Measurements from ENCODE around the gene AFAP1. TPM values are rescaled to one million over a fixed set of nuclear protein-coding genes. Genes with fewer than 3 reads are reported as not detected.

The AFAP1 gene
- total RNA-seq, 1 experiment from 2014 or later: 42.1 TPM

DNA sequence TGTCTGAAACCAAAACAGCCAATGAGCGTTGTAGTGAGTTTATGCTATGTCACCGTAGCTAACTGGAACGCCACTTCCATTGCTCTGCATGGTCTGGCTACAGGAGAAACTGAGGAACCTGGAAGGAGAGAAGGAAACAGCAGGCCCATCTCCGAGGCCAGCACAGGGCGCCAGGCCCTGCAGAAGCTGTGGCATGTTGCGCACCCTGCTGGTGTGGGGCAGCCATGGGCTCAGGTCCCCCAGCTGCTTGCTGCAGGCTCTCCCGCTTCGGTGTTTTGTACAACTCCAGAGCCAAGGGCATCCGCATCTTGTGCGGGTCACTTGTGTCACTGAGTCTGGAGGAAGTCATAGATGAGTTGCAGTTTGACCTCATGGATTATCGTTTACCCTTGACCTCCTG is 89.2 kb downstream of the AFAP1 start:
- Histone ChIP-seq H3K9me3 (ENCODE audit: low read length) (no peaks in the 10 kb centered on the region), H3K27me3 (ENCODE audit: low read length) (no peaks in the 10 kb centered on the region), H3K9me2 (replicated peaks; ENCODE audit: low read length) (no peaks in the 10 kb centered on the region), H3F3A (ENCODE audit: low read length, unreplicated experiment) (peaks cover 2% of the 10 kb centered on the region), H3K9ac (ENCODE audit: low read length) (no peak overlapping the region), H3K36me3 (ENCODE audit: low read depth, low read length) (peaks cover 33% of the 10 kb centered on the region), H4K20me1 (ENCODE audit: low read length) (no peaks in the 10 kb centered on the region), H3K27ac (ENCODE audit: low read length) (no peak overlapping the region), H3K4me1 (ENCODE audit: insufficient read depth, low read length) (peaks cover 6% of the 10 kb centered on the region; the same call in 1 of the 2 replicates), H2AFZ (ENCODE audit: low read length) (no peak overlapping the region), H3K4me2 (ENCODE audit: low read length) (no peak overlapping the region), H3K79me2 (ENCODE audit: low read length) (peaks cover 89% of the 10 kb centered on the region), H3K4me3 (ENCODE audit: low read length) (no peak overlapping the region)
- TF ChIP-seq, protein P1, sequence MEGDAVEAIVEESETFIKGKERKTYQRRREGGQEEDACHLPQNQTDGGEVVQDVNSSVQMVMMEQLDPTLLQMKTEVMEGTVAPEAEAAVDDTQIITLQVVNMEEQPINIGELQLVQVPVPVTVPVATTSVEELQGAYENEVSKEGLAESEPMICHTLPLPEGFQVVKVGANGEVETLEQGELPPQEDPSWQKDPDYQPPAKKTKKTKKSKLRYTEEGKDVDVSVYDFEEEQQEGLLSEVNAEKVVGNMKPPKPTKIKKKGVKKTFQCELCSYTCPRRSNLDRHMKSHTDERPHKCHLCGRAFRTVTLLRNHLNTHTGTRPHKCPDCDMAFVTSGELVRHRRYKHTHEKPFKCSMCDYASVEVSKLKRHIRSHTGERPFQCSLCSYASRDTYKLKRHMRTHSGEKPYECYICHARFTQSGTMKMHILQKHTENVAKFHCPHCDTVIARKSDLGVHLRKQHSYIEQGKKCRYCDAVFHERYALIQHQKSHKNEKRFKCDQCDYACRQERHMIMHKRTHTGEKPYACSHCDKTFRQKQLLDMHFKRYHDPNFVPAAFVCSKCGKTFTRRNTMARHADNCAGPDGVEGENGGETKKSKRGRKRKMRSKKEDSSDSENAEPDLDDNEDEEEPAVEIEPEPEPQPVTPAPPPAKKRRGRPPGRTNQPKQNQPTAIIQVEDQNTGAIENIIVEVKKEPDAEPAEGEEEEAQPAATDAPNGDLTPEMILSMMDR (conservative IDR thresholded peaks at IDR 0.05; ENCODE audit: low read depth, low read length): peak; percentile 26; the same call in 1 of the 2 replicates
- no peak for TF ChIP-seq EZH2phosphoT487 (IDR thresholded peaks at IDR 0.05; ENCODE audit: borderline replicate concordance, low read length)
- TF ChIP-seq EZH2 (IDR thresholded peaks at IDR 0.05; ENCODE audit: low read length, unreplicated experiment): no peak
- intact Hi-C loops (cut with micrococcal nuclease): no loop called here
- BruUV-seq (replicated peaks): no TSS peak
- ChIA-PET CTCF (interaction anchor here (0.5 kb wide), 1 partner anchor 48 kb away, joined by 3 read pairs; no protein-coding TSS in a partner anchor), POLR2A (ENCODE audit: unreplicated experiment) (no interaction called here)
- DNase-seq: no peak
- no peak for ATAC-seq

GRCh38 chr4:7847206-7847605 is 92.5 kb downstream of the AFAP1 start:
- H3F3A ChIP-seq (ENCODE audit: low read length, unreplicated experiment): peaks cover 26% of the 10 kb centered on the region
- peaks cover 34% of the 10 kb centered on the region for H3K4me1 ChIP-seq (ENCODE audit: insufficient read depth, low read length)
- H3K4me2 ChIP-seq (ENCODE audit: low read length): no peak overlapping the region
- DNase-seq (no peak), ATAC-seq (no peak)
- no TSS peak for BruUV-seq (replicated peaks)
- H3K36me3 ChIP-seq (ENCODE audit: low read depth, low read length): peaks cover 17% of the 10 kb centered on the region
- POLR2A ChIA-PET (ENCODE audit: unreplicated experiment): no interaction called here
- CTCF ChIA-PET: no interaction called here
- no peaks in the 10 kb centered on the region for H3K9me2 ChIP-seq (replicated peaks; ENCODE audit: low read length)
- no peaks in the 10 kb centered on the region for H4K20me1 ChIP-seq (ENCODE audit: low read length)
- peaks cover 72% of the 10 kb centered on the region for H3K79me2 ChIP-seq (ENCODE audit: low read length)
- no peaks in the 10 kb centered on the region for H3K27me3 ChIP-seq (ENCODE audit: low read length)
- H3K9ac ChIP-seq (ENCODE audit: low read length): no peak overlapping the region
- no peak overlapping the region for H3K27ac ChIP-seq (ENCODE audit: low read length)
- intact Hi-C loops (cut with micrococcal nuclease): no loop called here
- TF ChIP-seq EZH2 (IDR thresholded peaks at IDR 0.05; ENCODE audit: low read length, unreplicated experiment): no peak
- TF ChIP-seq, protein P1 (conservative IDR thresholded peaks at IDR 0.05; ENCODE audit: low read depth, low read length): no peak
- TF ChIP-seq EZH2phosphoT487 (IDR thresholded peaks at IDR 0.05; ENCODE audit: borderline replicate concordance, low read length): no peak
- H2AFZ ChIP-seq (ENCODE audit: low read length): no peak overlapping the region
- no peaks in the 10 kb centered on the region for H3K9me3 ChIP-seq (ENCODE audit: low read length)
- no peak overlapping the region for H3K4me3 ChIP-seq (ENCODE audit: low read length)

DNA sequence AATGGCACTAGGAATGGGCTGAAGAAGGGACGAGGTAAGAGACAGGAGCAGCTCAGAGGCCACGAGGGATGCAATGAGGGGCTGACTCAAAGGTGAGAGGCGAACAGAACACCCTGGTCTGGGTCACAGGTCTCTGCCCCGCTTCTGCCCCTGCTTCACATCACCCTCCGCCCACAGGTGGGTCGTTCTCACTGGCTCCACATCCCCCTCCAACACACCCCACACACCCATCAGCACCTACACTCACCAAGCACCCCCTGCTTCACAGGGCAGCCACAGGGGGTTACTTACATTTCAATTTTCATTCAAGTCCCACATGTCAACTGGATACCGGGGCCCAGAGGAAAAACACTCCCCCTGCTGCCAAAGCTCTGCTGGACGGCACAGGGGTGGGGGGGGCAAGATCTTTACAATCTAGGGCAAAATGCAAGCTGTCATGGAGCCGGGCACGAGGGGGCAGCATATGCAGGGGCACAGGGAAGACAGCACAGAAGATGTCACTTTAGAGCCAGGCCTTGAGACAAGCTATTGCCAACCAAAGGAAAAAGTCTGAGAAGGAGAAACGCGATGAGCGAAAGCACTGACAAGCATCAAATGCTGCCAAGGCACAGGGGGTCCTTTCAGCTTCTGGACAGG is 94.0 kb downstream of the AFAP1 start:
- no peaks in the 10 kb centered on the region for H3K27me3 ChIP-seq (ENCODE audit: low read length)
- H3K27ac ChIP-seq (ENCODE audit: low read length): peak overlapping the region; percentile 96
- POLR2A ChIA-PET (ENCODE audit: unreplicated experiment): interaction anchor here (0.6 kb wide), 1 partner anchor 206 kb away, joined by 8 read pairs; no protein-coding TSS in a partner anchor
- no peaks in the 10 kb centered on the region for H4K20me1 ChIP-seq (ENCODE audit: low read length)
- ATAC-seq (no peak), DNase-seq (no peak)
- H3K4me2 ChIP-seq (ENCODE audit: low read length): no peak overlapping the region
- no peak overlapping the region for H2AFZ ChIP-seq (ENCODE audit: low read length)
- H3K36me3 ChIP-seq (ENCODE audit: low read depth, low read length): peaks cover 17% of the 10 kb centered on the region
- no peaks in the 10 kb centered on the region for H3K9me3 ChIP-seq (ENCODE audit: low read length)
- intact Hi-C loops (cut with micrococcal nuclease): loop anchor here (2.0 kb wide), 1 partner anchor 45 kb away; no protein-coding TSS in a partner anchor
- peaks cover 26% of the 10 kb centered on the region for H3F3A ChIP-seq (ENCODE audit: low read length, unreplicated experiment)
- H3K4me1 ChIP-seq (ENCODE audit: insufficient read depth, low read length): peaks cover 44% of the 10 kb centered on the region
- peaks cover 73% of the 10 kb centered on the region for H3K79me2 ChIP-seq (ENCODE audit: low read length)
- no TSS peak for BruUV-seq (replicated peaks)
- no peaks in the 10 kb centered on the region for H3K9me2 ChIP-seq (replicated peaks; ENCODE audit: low read length)
- no peak overlapping the region for H3K4me3 ChIP-seq (ENCODE audit: low read length)
- CTCF ChIA-PET: no interaction called here
- no peak overlapping the region for H3K9ac ChIP-seq (ENCODE audit: low read length)
- TF ChIP-seq EZH2phosphoT487 (IDR thresholded peaks at IDR 0.05; ENCODE audit: borderline replicate concordance, low read length): no peak
- TF ChIP-seq, protein P1 (conservative IDR thresholded peaks at IDR 0.05; ENCODE audit: low read depth, low read length): no peak
- no peak for TF ChIP-seq EZH2 (IDR thresholded peaks at IDR 0.05; ENCODE audit: low read length, unreplicated experiment)
